Measurements from ENCODE around the gene RSPRY1.

RSPRY1 gene

DNA sequence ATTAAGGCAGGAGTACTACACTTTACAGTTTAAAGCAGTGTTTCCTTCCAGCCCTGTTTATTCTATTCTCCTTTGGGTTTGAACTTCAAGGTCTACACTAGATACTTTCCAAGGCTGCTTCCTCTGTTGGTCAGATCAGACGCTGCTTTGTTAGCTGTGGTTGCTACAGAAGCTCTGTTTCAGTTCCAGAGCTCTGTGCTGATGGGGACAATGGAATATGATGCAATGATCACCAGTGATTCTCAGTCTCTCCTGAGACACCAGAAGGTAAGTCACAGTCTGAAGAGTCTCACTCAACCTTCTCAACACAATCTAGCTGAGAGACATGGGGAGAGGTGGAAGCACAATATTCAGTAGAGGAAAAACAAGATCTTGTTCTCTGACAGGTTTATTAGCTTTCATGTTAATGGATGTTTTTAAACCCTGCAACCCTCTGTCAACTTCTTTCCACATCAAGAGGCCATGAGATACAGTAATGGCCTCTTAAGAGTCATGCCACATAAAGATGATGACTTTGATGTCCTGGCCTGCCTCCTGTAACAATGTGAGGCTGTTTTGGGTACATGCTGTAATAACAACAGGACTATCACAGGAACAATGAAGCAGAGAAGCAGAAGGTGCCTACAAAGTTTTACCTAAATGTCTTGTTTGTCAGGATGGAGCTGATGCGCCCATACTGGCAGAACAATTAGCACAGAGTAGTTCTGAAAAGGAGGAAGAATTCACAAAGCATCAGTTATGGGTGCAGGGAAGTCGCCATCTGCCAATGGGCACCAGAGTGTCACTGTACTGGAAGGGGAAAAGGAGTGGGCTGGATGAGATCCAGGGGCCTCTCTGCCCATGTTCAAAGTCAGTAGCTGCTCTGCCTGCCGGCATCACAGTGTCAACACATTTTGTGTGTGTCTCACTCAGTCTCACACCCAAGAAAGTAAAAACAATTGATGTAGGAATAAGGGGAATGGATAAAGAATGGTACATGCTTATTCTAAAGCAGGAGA, 33.7 kb upstream of the RSPRY1 start:
- in situ Hi-C loops (cut with MboI; ENCODE audit: low sequenced_read_pairs) = loop anchor here (25.0 kb wide), 1 partner anchor 190 kb away; the partner anchor contains the start of gene CETP

DNA sequence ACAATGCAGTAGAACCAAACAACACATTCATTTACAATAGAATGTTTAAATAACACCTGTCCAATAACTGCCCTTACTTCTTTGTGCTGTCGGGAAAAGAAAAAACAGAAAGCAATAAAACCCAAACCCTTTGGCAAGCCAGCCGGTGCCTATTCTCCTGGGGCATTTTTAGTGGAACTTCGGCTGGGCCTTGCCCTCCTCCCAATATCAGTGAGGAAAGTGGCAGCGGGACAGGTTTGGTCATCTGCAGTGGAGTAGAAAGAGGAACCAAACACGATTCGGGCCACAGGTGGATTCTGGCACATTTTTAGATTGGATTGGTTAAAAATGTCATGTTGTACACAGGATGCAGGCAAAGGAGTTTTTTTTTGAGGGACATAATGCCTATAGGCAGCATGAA, 32.3 kb upstream of the RSPRY1 start:
- in situ Hi-C loops (cut with MboI; ENCODE audit: low sequenced_read_pairs) = loop anchor here (25.0 kb wide), 1 partner anchor 192 kb away; the partner anchor contains the start of gene CETP

DNA sequence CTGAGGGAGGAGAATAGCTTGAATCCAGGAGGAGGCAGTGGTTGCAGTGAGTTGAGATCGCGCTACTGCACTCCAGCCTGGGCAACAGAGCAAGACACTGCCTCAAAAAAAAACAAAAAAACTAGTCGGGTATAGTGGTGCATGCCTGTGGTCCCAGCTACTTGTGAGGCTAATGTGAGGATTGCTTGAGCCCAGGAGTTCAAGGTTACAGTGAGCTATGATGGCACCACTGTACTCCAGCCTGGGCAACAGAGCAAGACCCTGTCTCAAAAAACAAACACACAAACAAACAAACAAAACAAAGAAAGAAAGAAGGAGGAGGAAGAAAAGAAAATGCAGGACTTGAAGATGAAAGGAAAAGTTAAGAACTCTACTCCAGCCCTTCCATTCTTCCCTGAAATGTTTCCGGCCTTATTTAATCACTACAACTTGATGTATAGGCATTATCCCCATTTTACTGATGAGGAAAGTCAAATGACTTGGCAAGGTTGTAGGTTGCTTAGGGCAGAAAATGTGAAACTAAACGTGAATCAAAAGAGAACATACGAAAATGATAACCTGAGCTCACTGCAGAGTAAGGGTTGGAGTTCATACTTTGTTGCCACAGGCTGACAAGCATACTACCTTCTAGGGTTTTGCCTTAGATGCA, 30.3 kb upstream of the RSPRY1 start:
- in situ Hi-C loops (cut with MboI; ENCODE audit: low sequenced_read_pairs) = loop anchor here (25.0 kb wide), 1 partner anchor 194 kb away; the partner anchor contains the start of gene CETP

DNA sequence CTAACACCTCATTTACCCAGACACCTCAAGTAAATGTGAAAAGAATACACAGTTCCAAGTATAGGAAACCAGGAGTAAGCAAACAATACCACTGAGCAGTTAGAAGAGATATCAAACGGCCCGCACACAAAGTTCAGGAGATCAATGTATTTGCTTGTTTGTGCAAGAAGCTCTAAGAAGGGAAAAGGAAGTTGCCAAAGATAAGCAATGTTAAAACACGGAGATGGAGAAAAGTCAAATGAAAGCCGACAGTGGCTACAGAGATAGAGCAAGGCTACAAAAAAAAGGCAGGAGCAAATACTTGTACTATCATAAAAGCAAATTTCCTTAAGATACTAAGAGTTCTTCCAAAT, 29.8 kb upstream of the RSPRY1 start:
- in situ Hi-C loops (cut with MboI; ENCODE audit: low sequenced_read_pairs) = loop anchor here (25.0 kb wide), 1 partner anchor 194 kb away; the partner anchor contains the start of gene CETP

DNA sequence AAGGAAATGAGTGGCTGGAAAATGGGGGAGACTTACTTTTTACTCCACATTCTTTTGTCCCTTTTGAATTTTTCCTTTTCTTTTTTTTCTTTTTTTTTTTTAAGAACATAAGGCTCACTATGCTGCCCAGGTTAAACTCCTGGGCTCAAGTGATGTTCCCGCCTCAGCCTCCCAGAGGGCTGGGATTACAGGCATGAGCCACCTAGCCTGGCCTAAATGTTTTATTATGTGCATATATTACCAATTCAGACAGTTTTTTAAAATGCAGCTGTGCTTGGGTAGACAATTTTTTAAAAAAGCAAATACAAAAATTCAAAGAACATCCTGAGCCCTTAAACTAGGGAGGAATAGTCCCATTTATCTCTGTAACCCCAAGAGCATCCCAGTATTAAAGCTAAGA, 28.6 kb upstream of the RSPRY1 start:
- in situ Hi-C loops (cut with MboI; ENCODE audit: low sequenced_read_pairs) = loop anchor here (25.0 kb wide), 1 partner anchor 195 kb away; the partner anchor contains the start of gene CETP

GRCh38 chr16:57159447-57159846, 26.7 kb upstream of the RSPRY1 start:
- in situ Hi-C loops (cut with MboI; ENCODE audit: low sequenced_read_pairs) = loop anchor here (25.0 kb wide), 1 partner anchor 197 kb away; the partner anchor contains the start of gene CETP

GRCh38 chr16:57163842-57164241, 22.3 kb upstream of the RSPRY1 start:
- in situ Hi-C loops (cut with MboI; ENCODE audit: low sequenced_read_pairs) = loop anchor here (10.0 to 25.0 kb wide), 2 partner anchors 79 to 202 kb away; partner anchors contain the start of gene CETP

- in situ Hi-C loops (cut with MboI; ENCODE audit: low sequenced_read_pairs) = loop anchor here (10.0 to 25.0 kb wide), 2 partner anchors 81 to 203 kb away; partner anchors contain the start of gene CETP
Observed at GRCh38 chr16:57165483-57165882, 20.6 kb upstream of the RSPRY1 start.

GRCh38 chr16:57165938-57166337, 20.2 kb upstream of the RSPRY1 start:
- in situ Hi-C loops (cut with MboI; ENCODE audit: low sequenced_read_pairs) = loop anchor here (10.0 to 25.0 kb wide), 2 partner anchors 81 to 204 kb away; partner anchors contain the start of gene CETP

- in situ Hi-C loops (cut with MboI; ENCODE audit: low sequenced_read_pairs) = loop anchor here (10.0 to 25.0 kb wide), 2 partner anchors 82 to 204 kb away; partner anchors contain the start of gene CETP
Observed at GRCh38 chr16:57166451-57166850, 19.7 kb upstream of the RSPRY1 start.

GRCh38 chr16:57166951-57167350, 19.2 kb upstream of the RSPRY1 start:
- in situ Hi-C loops (cut with MboI; ENCODE audit: low sequenced_read_pairs) = loop anchor here (10.0 to 25.0 kb wide), 2 partner anchors 82 to 205 kb away; partner anchors contain the start of gene CETP

- in situ Hi-C loops (cut with MboI; ENCODE audit: low sequenced_read_pairs) = loop anchor here (10.0 to 25.0 kb wide), 2 partner anchors 83 to 205 kb away; partner anchors contain the start of gene CETP
Observed at GRCh38 chr16:57167538-57167937, 18.6 kb upstream of the RSPRY1 start.

GRCh38 chr16:57167953-57168352, 18.2 kb upstream of the RSPRY1 start:
- in situ Hi-C loops (cut with MboI; ENCODE audit: low sequenced_read_pairs) = loop anchor here (10.0 to 25.0 kb wide), 2 partner anchors 83 to 206 kb away; partner anchors contain the start of gene CETP

DNA sequence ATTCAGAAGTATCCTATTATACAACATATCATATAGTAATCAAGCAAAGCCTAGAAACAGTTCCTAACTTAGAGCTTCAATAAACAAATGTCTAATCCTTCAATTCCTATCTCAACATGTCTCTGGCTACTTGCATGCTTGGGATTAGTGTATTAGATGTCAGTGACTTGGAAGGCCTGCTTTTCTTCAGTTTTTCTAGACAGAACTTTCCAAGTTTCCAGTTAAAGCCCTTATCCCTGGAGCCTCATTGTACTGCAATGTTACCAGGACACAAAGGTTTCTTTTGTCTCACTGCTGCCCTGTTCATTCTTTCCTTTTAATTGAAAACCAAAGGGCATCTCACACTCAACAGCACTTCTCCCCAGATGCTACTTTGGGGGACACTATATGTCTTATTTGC, 16.8 kb upstream of the RSPRY1 start:
- in situ Hi-C loops (cut with MboI; ENCODE audit: low sequenced_read_pairs) = loop anchor here (10.0 to 25.0 kb wide), 2 partner anchors 85 to 207 kb away; partner anchors contain the start of gene CETP

- in situ Hi-C loops (cut with MboI; ENCODE audit: low sequenced_read_pairs) = loop anchor here (25.0 kb wide), 1 partner anchor 211 kb away; the partner anchor contains the start of gene CETP
Observed at GRCh38 chr16:57172721-57173290, 13.3 kb upstream of the RSPRY1 start.

- in situ Hi-C loops (cut with MboI; ENCODE audit: low sequenced_read_pairs) = no loop called here
Observed at GRCh38 chr16:57175896-57176295, 10.2 kb upstream of the RSPRY1 start.

GRCh38 chr16:57178196-57178595, 7.9 kb upstream of the RSPRY1 start:
- in situ Hi-C loops (cut with MboI; ENCODE audit: low sequenced_read_pairs) = no loop called here

GRCh38 chr16:57178793-57179212, 7.3 kb upstream of the RSPRY1 start:
- in situ Hi-C loops (cut with MboI; ENCODE audit: low sequenced_read_pairs) = no loop called here

- in situ Hi-C loops (cut with MboI; ENCODE audit: low sequenced_read_pairs) = no loop called here
Observed at GRCh38 chr16:57179215-57179828, 6.8 kb upstream of the RSPRY1 start.

GRCh38 chr16:57184113-57184512, 2.0 kb upstream of the RSPRY1 start:
- in situ Hi-C loops (cut with MboI; ENCODE audit: low sequenced_read_pairs) = no loop called here
